Astrocyte of the cerebellum (primary cell): ENCODE results near the gene FXYD2.
A peak's percentile ranks its signal among the peaks of the same experiment; 100 is the strongest.

Experiments
- DNase-seq: peaks from one replicate; pipeline ENCODE4 v3.0.0-alpha.2; 2011; ENCODE audit warnings: low read depth
- H3K4me3 ChIP-seq: 2 replicates; pipeline ENCODE4 v1.5.1; 2011; ENCODE audit warnings: mild to moderate bottlenecking, low read depth, low read length, moderate library complexity
- CTCF ChIP-seq: IDR thresholded peaks from 2 replicates; pipeline ENCODE4 v1.5.1; 2012; ENCODE audit warnings: low read length, low read depth, moderate library complexity, mild to moderate bottlenecking; ENCODE audit errors: missing control alignments
- in situ Hi-C: cut with HindIII; loops from 2 replicates; pipeline ENCODE4 v1.10.0; 2017; ENCODE audit warnings: low sequenced_read_pairs

Gene FXYD2

GRCh38 chr11:117809236-117810055 is 15.1 kb downstream of the FXYD2 start:
- H3K4me3 ChIP-seq: no peak overlapping the region
- DNase-seq: no peak
- in situ Hi-C loops: loop anchor here (25.0 kb wide), 1 partner anchor 128 kb away; the partner anchor contains the start of gene TMPRSS13
- TF ChIP-seq CTCF: peak; percentile 45

GRCh38 chr11:117808784-117809183 is 15.8 kb downstream of the FXYD2 start:
- no peak for DNase-seq
- in situ Hi-C loops: loop anchor here (25.0 kb wide), 1 partner anchor 129 kb away; the partner anchor contains the start of gene TMPRSS13
- no peak overlapping the region for H3K4me3 ChIP-seq
- no peak for TF ChIP-seq CTCF

- H3K4me3 ChIP-seq: no peak overlapping the region
- TF ChIP-seq CTCF: peak; percentile 97
- peak; percentile 45 for DNase-seq
- in situ Hi-C loops: loop anchor here (25.0 kb wide), 1 partner anchor 130 kb away; the partner anchor contains the start of gene TMPRSS13
Observed at GRCh38 chr11:117807482-117808327, 16.8 kb downstream of the FXYD2 start.

- TF ChIP-seq CTCF: no peak
- no peak overlapping the region for H3K4me3 ChIP-seq
- no peak for DNase-seq
- in situ Hi-C loops: loop anchor here (25.0 kb wide), 1 partner anchor 130 kb away; the partner anchor contains the start of gene TMPRSS13
Observed at GRCh38 chr11:117806846-117807245, 17.7 kb downstream of the FXYD2 start.

- no peak overlapping the region for H3K4me3 ChIP-seq
- in situ Hi-C loops: loop anchor here (25.0 kb wide), 1 partner anchor 132 kb away; the partner anchor contains the start of gene TMPRSS13
- TF ChIP-seq CTCF: no peak
- DNase-seq: no peak
Observed at GRCh38 chr11:117805045-117805444, 19.5 kb downstream of the FXYD2 start.

- H3K4me3 ChIP-seq: no peak overlapping the region
- in situ Hi-C loops: loop anchor here (25.0 kb wide), 1 partner anchor 133 kb away; the partner anchor contains the start of gene TMPRSS13
- TF ChIP-seq CTCF: no peak
- DNase-seq: no peak
Observed at GRCh38 chr11:117803896-117804295, 20.6 kb downstream of the FXYD2 start.
